C4-2B (cell line): Measurements from ENCODE around the gene BOD1L1.

Source experiments
- H3K27ac ChIP-seq: fragments of 450-650 bp; 2 replicates; pipeline ENCODE4 v1.5.1; 2017
- CTCF ChIP-seq: fragments of 450-650 bp; conservative IDR thresholded peaks from 2 replicates; pipeline ENCODE4 v1.5.1; 2017; ENCODE audit warnings: mild to moderate bottlenecking
- ZFX ChIP-seq: fragments of 450-650 bp; IDR thresholded peaks from 2 replicates; pipeline ENCODE4 v1.6.1; 2017

BOD1L1 gene

GRCh38 chr4:13656569-13657405, 29.3 kb upstream of the BOD1L1 start:
- H3K27ac ChIP-seq = no peak overlapping the region
- TF ChIP-seq ZFX (no peak), CTCF (peak; percentile 83)

- no peak for TF ChIP-seq ZFX
- peak; percentile 94 for TF ChIP-seq CTCF
- no peak overlapping the region for H3K27ac ChIP-seq
These were observed 26.8 kb upstream of the BOD1L1 start for GRCh38 chr4:13654162-13654797.

GRCh38 chr4:13653766-13654161, 26.2 kb upstream of the BOD1L1 start:
- no peak overlapping the region for H3K27ac ChIP-seq
- TF ChIP-seq CTCF (no peak), ZFX (no peak)

GRCh38 chr4:13647031-13647430, 19.5 kb upstream of the BOD1L1 start:
- H3K27ac ChIP-seq = no peak overlapping the region
- TF ChIP-seq ZFX (no peak), CTCF (no peak)

GRCh38 chr4:13645075-13645474, 17.6 kb upstream of the BOD1L1 start:
- TF ChIP-seq ZFX (no peak), CTCF (no peak)
- no peak overlapping the region for H3K27ac ChIP-seq

GRCh38 chr4:13642170-13642950, 14.8 kb upstream of the BOD1L1 start:
- TF ChIP-seq CTCF = no peak
- no peak for TF ChIP-seq ZFX

GRCh38 chr4:13641084-13641483, 13.6 kb upstream of the BOD1L1 start:
- H3K27ac ChIP-seq = no peak overlapping the region
- TF ChIP-seq CTCF (no peak), ZFX (no peak)

More at GRCh38 chr4:13642170-13642950, 14.8 kb upstream of the BOD1L1 start:
- no peak overlapping the region for H3K27ac ChIP-seq
